NCI-H69 (cell line): Measurements from ENCODE around the gene CDH24.

Experiments
- DNase-seq: peaks from one replicate; lab custom pipeline; 2025; lab: John Stamatoyannopoulos, UW

CDH24 gene

GRCh38 chr14:23066368-23066767 is 9.0 kb upstream of the CDH24 start:
- no peak for DNase-seq

GRCh38 chr14:23063601-23064000 is 6.3 kb upstream of the CDH24 start:
- DNase-seq: no peak

GRCh38 chr14:23062002-23062401 is 4.7 kb upstream of the CDH24 start:
- DNase-seq: no peak

GRCh38 chr14:23060536-23061260 is 3.4 kb upstream of the CDH24 start:
- no peak for DNase-seq

GRCh38 chr14:23058654-23059504 is 1.6 kb upstream of the CDH24 start:
- no peak for DNase-seq

GRCh38 chr14:23057757-23058653 is 685 bp upstream of the CDH24 start:
- DNase-seq: no peak

GRCh38 chr14:23056145-23056955 is 970 bp downstream of the CDH24 start:
- no peak for DNase-seq

GRCh38 chr14:23055621-23056144 is 1.6 kb downstream of the CDH24 start:
- DNase-seq: no peak

GRCh38 chr14:23055147-23055550 is 2.2 kb downstream of the CDH24 start:
- DNase-seq: no peak

- no peak for DNase-seq
Observed at GRCh38 chr14:23054000-23054811, 3.1 kb downstream of the CDH24 start.

- no peak for DNase-seq
Observed at GRCh38 chr14:23053426-23053825, 3.9 kb downstream of the CDH24 start.

- no peak for DNase-seq
Observed at GRCh38 chr14:23052671-23053070, 4.6 kb downstream of the CDH24 start.

- DNase-seq: no peak
Observed at GRCh38 chr14:23052182-23052623, 5.1 kb downstream of the CDH24 start.

GRCh38 chr14:23051141-23052057 is 5.9 kb downstream of the CDH24 start:
- DNase-seq: no peak

GRCh38 chr14:23049011-23049410 is 8.3 kb downstream of the CDH24 start:
- DNase-seq: no peak

- no peak for DNase-seq
Observed at GRCh38 chr14:23047751-23048693, 9.3 kb downstream of the CDH24 start.

- DNase-seq: no peak
Observed at GRCh38 chr14:23047034-23047634, 10.2 kb downstream of the CDH24 start.
